A673 (cell line): ENCODE results near the gene LINC01488. TPM values are rescaled to one million over a fixed set of nuclear protein-coding genes. Genes with fewer than 3 reads are reported as not detected.

Experiments
- BruUV-seq: library from RNA; stranded (reverse); fragments of 400-500 nt; replicated peaks from 2 replicates; lab custom pipeline; 2021; lab: Mats Ljungman, UMichigan
- CTCF ChIA-PET: fragments of 300-600 bp; sonication (Branson Sonifier 250); formaldehyde crosslinking; loops from one replicate; lab custom pipeline; 2022; ENCODE audit warnings: antibody characterized with exemption; lab: Charles Lee
- POLR2A ChIA-PET: fragments of 300-600 bp; sonication (Branson Sonifier 250); formaldehyde crosslinking; loops from one replicate; lab custom pipeline; 2022; ENCODE audit warnings: antibody characterized with exemption; ENCODE audit not compliant: low non-redundant PET; lab: Charles Lee
- DNase-seq: peaks from one replicate; pipeline ENCODE4 v3.0.0-alpha.2; 2015; ENCODE audit warnings: low spot score
- H3K27ac ChIP-seq: fragments of 200-600 bp; sonication (generic); 2 replicates; pipeline ENCODE4 v1.5.1; 2016; ENCODE audit warnings: mixed run types, low read depth, mild to moderate bottlenecking, mixed read lengths, antibody characterized with exemption, low read length; ENCODE audit not compliant: poor library complexity, severe bottlenecking
- H3K27me3 ChIP-seq: fragments of 200-600 bp; sonication (generic); replicated peaks from 2 replicates; pipeline ENCODE4 v1.6.1; 2017; ENCODE audit warnings: mixed run types, low read depth, mild to moderate bottlenecking, mixed read lengths, antibody characterized with exemption, low read length; ENCODE audit not compliant: insufficient read depth, poor library complexity
- H3K36me3 ChIP-seq: fragments of 200-600 bp; sonication (generic); 2 replicates; pipeline ENCODE4 v1.6.1; 2016; ENCODE audit warnings: mixed run types, mild to moderate bottlenecking, mixed read lengths, antibody characterized with exemption, low read length; ENCODE audit not compliant: insufficient read depth, poor library complexity, severe bottlenecking
- H3K4me1 ChIP-seq: fragments of 200-600 bp; sonication (generic); 2 replicates; pipeline ENCODE4 v1.6.1; 2017; ENCODE audit warnings: mixed run types, mild to moderate bottlenecking, mixed read lengths, antibody characterized with exemption, low read length; ENCODE audit not compliant: insufficient read depth, poor library complexity, severe bottlenecking
- H3K4me3 ChIP-seq: fragments of 200-600 bp; sonication (generic); 2 replicates; pipeline ENCODE4 v1.5.1; 2016; ENCODE audit warnings: low read depth, mixed run types, mild to moderate bottlenecking, mixed read lengths, low read length; ENCODE audit not compliant: poor library complexity, severe bottlenecking
- H3K9me3 ChIP-seq: fragments of 200-600 bp; sonication (generic); 2 replicates; pipeline ENCODE4 v1.6.1; 2016; ENCODE audit warnings: mixed run types, low read depth, mild to moderate bottlenecking, mixed read lengths, antibody characterized with exemption, low read length; ENCODE audit not compliant: poor library complexity, severe bottlenecking
- CTCF ChIP-seq: fragments of 300-800, 200-600 bp; sonication (generic); conservative IDR thresholded peaks from 2 replicates; pipeline ENCODE4 v1.5.1; 2017; ENCODE audit warnings: low read depth, mild to moderate bottlenecking, antibody characterized with exemption, low read length, moderate library complexity, mixed read lengths
- EZH2 ChIP-seq: fragments of 200-600 bp; sonication (generic); IDR thresholded peaks from 2 replicates; pipeline ENCODE4 v1.6.1; 2017; ENCODE audit warnings: borderline replicate concordance, low read depth, mild to moderate bottlenecking, mixed read lengths, antibody characterized with exemption, low read length; ENCODE audit not compliant: poor library complexity, severe bottlenecking
- intact Hi-C: fragments of 100-400 bp; cut with micrococcal nuclease; formaldehyde crosslinking; loops from one replicate; pipeline ENCODE4 v1.10.0; 2022; ENCODE audit not compliant: unreplicated experiment
- total RNA-seq: library from RNA; stranded (reverse); gene quantifications from 2 replicates; pipeline ENCODE4 v1.2.3, GENCODE V29; 2021

The LINC01488 gene
- total RNA-seq, 1 experiment from 2014 or later: not detected

GRCh38 chr11:69467196-69467595 lies 14.3 kb upstream of the LINC01488 start:
- no peak for DNase-seq
- intact Hi-C loops: no loop called here
- H3K9me3 ChIP-seq: no peaks in the 10 kb centered on the region
- no peak overlapping the region for H3K27ac ChIP-seq
- no peaks in the 10 kb centered on the region for H3K36me3 ChIP-seq
- no peaks in the 10 kb centered on the region for H3K27me3 ChIP-seq
- H3K4me3 ChIP-seq: no peak overlapping the region
- H3K4me1 ChIP-seq: no peaks in the 10 kb centered on the region
- no TSS peak for BruUV-seq
- POLR2A ChIA-PET: no interaction called here
- CTCF ChIA-PET: interaction anchor here (0.8 kb wide), 1 partner anchor 337 kb away, joined by 3 read pairs; no protein-coding TSS in a partner anchor
- no peak for TF ChIP-seq CTCF
- no peak for TF ChIP-seq EZH2

DNA sequence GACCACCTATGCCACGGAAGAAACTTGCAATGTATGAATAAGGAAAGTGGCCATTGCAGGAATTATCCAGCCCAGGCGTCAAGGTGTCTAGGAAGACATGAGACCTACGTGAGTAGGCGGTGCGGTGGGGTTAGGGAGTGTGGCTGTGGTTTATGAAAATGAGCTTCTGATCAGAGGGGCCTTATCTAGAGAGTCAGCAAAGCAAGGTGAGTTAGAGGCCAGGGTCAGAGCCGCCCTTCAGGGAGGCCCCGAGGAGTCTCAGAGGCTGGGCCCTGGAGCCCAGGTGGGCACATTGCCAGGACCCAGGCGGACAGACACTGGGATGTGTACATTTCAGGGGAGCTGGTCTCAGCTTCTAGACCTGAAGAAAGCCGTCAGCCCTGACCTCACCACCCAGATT lies 13.8 kb upstream of the LINC01488 start:
- BruUV-seq: no TSS peak
- TF ChIP-seq CTCF (no peak), EZH2 (no peak)
- Histone ChIP-seq H3K4me3 (no peak overlapping the region), H3K9me3 (no peaks in the 10 kb centered on the region), H3K36me3 (no peaks in the 10 kb centered on the region), H3K4me1 (no peaks in the 10 kb centered on the region), H3K27me3 (no peaks in the 10 kb centered on the region), H3K27ac (no peak overlapping the region)
- CTCF ChIA-PET: interaction anchor here (0.6 kb wide), 1 partner anchor 216 kb away, joined by 5 read pairs; no protein-coding TSS in a partner anchor
- DNase-seq: no peak
- POLR2A ChIA-PET: no interaction called here
- intact Hi-C loops: no loop called here

DNA sequence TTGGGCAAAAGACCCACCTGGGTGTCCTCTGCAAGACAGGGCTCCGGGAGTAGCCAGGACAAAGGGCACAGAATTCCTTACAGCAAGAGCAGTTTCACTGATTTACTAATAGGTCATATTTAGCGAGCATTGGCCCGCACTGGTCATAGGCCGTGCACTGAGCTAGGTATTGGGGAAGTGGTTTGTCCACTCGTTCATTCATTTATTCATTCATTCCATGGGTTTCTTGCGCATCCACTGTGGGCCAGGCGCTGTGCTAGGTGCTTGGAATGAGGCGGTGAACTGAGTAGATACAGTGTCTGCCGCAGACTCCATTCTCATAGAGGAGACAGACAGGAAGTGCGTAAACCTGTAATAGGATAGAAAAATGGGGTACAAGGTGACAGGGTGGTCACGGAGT lies 13.2 kb upstream of the LINC01488 start:
- no peak for TF ChIP-seq EZH2
- no peak for TF ChIP-seq CTCF
- H3K9me3 ChIP-seq: no peaks in the 10 kb centered on the region
- H3K36me3 ChIP-seq: no peaks in the 10 kb centered on the region
- ChIA-PET POLR2A (no interaction called here), CTCF (interaction anchor here (0.6 kb wide), 1 partner anchor 215 kb away, joined by 5 read pairs; no protein-coding TSS in a partner anchor)
- DNase-seq: no peak
- no peaks in the 10 kb centered on the region for H3K4me1 ChIP-seq
- H3K27me3 ChIP-seq: no peaks in the 10 kb centered on the region
- no peak overlapping the region for H3K27ac ChIP-seq
- BruUV-seq: no TSS peak
- no peak overlapping the region for H3K4me3 ChIP-seq
- intact Hi-C loops: no loop called here
